Stimulated activated naive CD8-positive, alpha-beta T cell treated with anti-CD3 and anti-CD28 coated beads, Interleukin-15, Interleukin-2, amounts not matched to agents 100 ng/mL and 50 ng/mL, for 24 hours (primary cell): ENCODE results near the gene R3HCC1L.

ENCODE experiments used
- H3K27ac Mint-ChIP-seq: one replicate; pipeline ENCODE4 v1.8.0; 2021; ENCODE audit warnings: mild to moderate bottlenecking, mixed read lengths
- H3K27me3 Mint-ChIP-seq: one replicate; pipeline ENCODE4 v1.8.0; 2021; ENCODE audit warnings: mixed read lengths
- H3K36me3 Mint-ChIP-seq: one replicate; pipeline ENCODE4 v1.8.0; 2021; ENCODE audit warnings: low read depth, mixed read lengths
- H3K4me1 Mint-ChIP-seq: one replicate; pipeline ENCODE4 v1.8.0; 2021; ENCODE audit warnings: low read depth, mixed read lengths
- H3K4me3 Mint-ChIP-seq: one replicate; pipeline ENCODE4 v1.8.0; 2021; ENCODE audit warnings: mild to moderate bottlenecking, mixed read lengths
- H3K9me3 Mint-ChIP-seq: one replicate; pipeline ENCODE4 v1.8.0; 2021; ENCODE audit warnings: mixed read lengths

The R3HCC1L gene

GRCh38 chr10:98134431-98135221, at the start of gene R3HCC1L:
Gene R3HCC1L (plus strand): TSS chr10:98134657. CDS start chr10:98208115, 73,458 bp downstream.
- peaks cover 4% of the 10 kb centered on the region for H3K9me3 Mint-ChIP-seq
- H3K27ac Mint-ChIP-seq = peak within 1 kb of the TSS; percentile 91
- peaks cover 7% of the 10 kb centered on the region for H3K36me3 Mint-ChIP-seq
- H3K4me1 Mint-ChIP-seq = peaks cover 54% of the 10 kb centered on the region
- peak within 1 kb of the TSS; percentile 97 for H3K4me3 Mint-ChIP-seq
- H3K27me3 Mint-ChIP-seq = no peaks in the 10 kb centered on the region

GRCh38 chr10:98085238-98085637, 49.2 kb upstream of the R3HCC1L start:
- H3K4me1 Mint-ChIP-seq = no peaks in the 10 kb centered on the region
- no peak overlapping the region for H3K27ac Mint-ChIP-seq
- no peaks in the 10 kb centered on the region for H3K9me3 Mint-ChIP-seq
- H3K4me3 Mint-ChIP-seq = no peak overlapping the region
- H3K36me3 Mint-ChIP-seq = no peaks in the 10 kb centered on the region
- peaks cover 9% of the 10 kb centered on the region for H3K27me3 Mint-ChIP-seq

- H3K9me3 Mint-ChIP-seq = no peaks in the 10 kb centered on the region
Observed at GRCh38 chr10:98086837-98087708, 47.4 kb upstream of the R3HCC1L start.

GRCh38 chr10:98088186-98088971, 46.1 kb upstream of the R3HCC1L start:
- Mint-ChIP-seq H3K27ac (no peak overlapping the region), H3K27me3 (peaks cover 21% of the 10 kb centered on the region), H3K9me3 (no peaks in the 10 kb centered on the region), H3K4me1 (no peaks in the 10 kb centered on the region), H3K36me3 (no peaks in the 10 kb centered on the region), H3K4me3 (no peak overlapping the region)

More at GRCh38 chr10:98086837-98087708, 47.4 kb upstream of the R3HCC1L start:
- Mint-ChIP-seq H3K27me3 (peaks cover 15% of the 10 kb centered on the region), H3K4me3 (no peak overlapping the region), H3K36me3 (no peaks in the 10 kb centered on the region), H3K27ac (no peak overlapping the region), H3K4me1 (no peaks in the 10 kb centered on the region)

GRCh38 chr10:98090822-98091221, 43.6 kb upstream of the R3HCC1L start:
- Mint-ChIP-seq H3K4me3 (no peak overlapping the region), H3K27me3 (peaks cover 26% of the 10 kb centered on the region), H3K36me3 (no peaks in the 10 kb centered on the region), H3K27ac (no peak overlapping the region), H3K9me3 (no peaks in the 10 kb centered on the region), H3K4me1 (no peaks in the 10 kb centered on the region)

GRCh38 chr10:98096316-98096715, 38.1 kb upstream of the R3HCC1L start:
- Mint-ChIP-seq H3K27me3 (peaks cover 14% of the 10 kb centered on the region), H3K27ac (no peak overlapping the region), H3K4me3 (no peak overlapping the region), H3K9me3 (no peaks in the 10 kb centered on the region), H3K36me3 (no peaks in the 10 kb centered on the region), H3K4me1 (no peaks in the 10 kb centered on the region)

- Mint-ChIP-seq H3K9me3 (no peaks in the 10 kb centered on the region), H3K4me1 (no peaks in the 10 kb centered on the region), H3K27ac (no peak overlapping the region), H3K4me3 (no peak overlapping the region), H3K36me3 (no peaks in the 10 kb centered on the region), H3K27me3 (peaks cover 11% of the 10 kb centered on the region)
Observed at GRCh38 chr10:98096731-98097130, 37.7 kb upstream of the R3HCC1L start.

- Mint-ChIP-seq H3K9me3 (no peaks in the 10 kb centered on the region), H3K27ac (no peak overlapping the region), H3K4me3 (no peak overlapping the region), H3K27me3 (peaks cover 11% of the 10 kb centered on the region), H3K36me3 (no peaks in the 10 kb centered on the region), H3K4me1 (no peaks in the 10 kb centered on the region)
Observed at GRCh38 chr10:98097175-98097574, 37.3 kb upstream of the R3HCC1L start.

- H3K36me3 Mint-ChIP-seq = no peaks in the 10 kb centered on the region
- H3K27ac Mint-ChIP-seq = no peak overlapping the region
- no peaks in the 10 kb centered on the region for H3K4me1 Mint-ChIP-seq
- no peak overlapping the region for H3K4me3 Mint-ChIP-seq
- H3K27me3 Mint-ChIP-seq = peaks cover 11% of the 10 kb centered on the region
- H3K9me3 Mint-ChIP-seq = no peaks in the 10 kb centered on the region
Observed at GRCh38 chr10:98097616-98098015, 36.8 kb upstream of the R3HCC1L start.

GRCh38 chr10:98098247-98098646, 36.2 kb upstream of the R3HCC1L start:
- H3K9me3 Mint-ChIP-seq = no peaks in the 10 kb centered on the region
- no peaks in the 10 kb centered on the region for H3K36me3 Mint-ChIP-seq
- H3K27ac Mint-ChIP-seq = no peak overlapping the region
- H3K4me1 Mint-ChIP-seq = no peaks in the 10 kb centered on the region
- no peak overlapping the region for H3K4me3 Mint-ChIP-seq
- H3K27me3 Mint-ChIP-seq = peaks cover 6% of the 10 kb centered on the region

- H3K4me3 Mint-ChIP-seq = no peak overlapping the region
- H3K9me3 Mint-ChIP-seq = no peaks in the 10 kb centered on the region
- H3K36me3 Mint-ChIP-seq = no peaks in the 10 kb centered on the region
- no peaks in the 10 kb centered on the region for H3K27me3 Mint-ChIP-seq
- H3K4me1 Mint-ChIP-seq = no peaks in the 10 kb centered on the region
- no peak overlapping the region for H3K27ac Mint-ChIP-seq
Observed at GRCh38 chr10:98100476-98100875, 34.0 kb upstream of the R3HCC1L start.

GRCh38 chr10:98101366-98101765, 33.1 kb upstream of the R3HCC1L start:
- H3K9me3 Mint-ChIP-seq = no peaks in the 10 kb centered on the region
- H3K36me3 Mint-ChIP-seq = no peaks in the 10 kb centered on the region
- no peaks in the 10 kb centered on the region for H3K4me1 Mint-ChIP-seq
- no peak overlapping the region for H3K27ac Mint-ChIP-seq
- H3K4me3 Mint-ChIP-seq = no peak overlapping the region
- no peaks in the 10 kb centered on the region for H3K27me3 Mint-ChIP-seq

- Mint-ChIP-seq H3K4me1 (no peaks in the 10 kb centered on the region), H3K9me3 (no peaks in the 10 kb centered on the region), H3K4me3 (no peak overlapping the region), H3K27me3 (peaks cover 4% of the 10 kb centered on the region), H3K27ac (no peak overlapping the region), H3K36me3 (no peaks in the 10 kb centered on the region)
Observed at GRCh38 chr10:98104125-98104524, 30.3 kb upstream of the R3HCC1L start.

GRCh38 chr10:98106531-98106930, 27.9 kb upstream of the R3HCC1L start:
- no peaks in the 10 kb centered on the region for H3K4me1 Mint-ChIP-seq
- no peaks in the 10 kb centered on the region for H3K36me3 Mint-ChIP-seq
- H3K4me3 Mint-ChIP-seq = no peak overlapping the region
- H3K27ac Mint-ChIP-seq = no peak overlapping the region
- no peaks in the 10 kb centered on the region for H3K9me3 Mint-ChIP-seq
- peaks cover 10% of the 10 kb centered on the region for H3K27me3 Mint-ChIP-seq
